Melanocyte of skin (primary cell): Measurements from ENCODE around the gene UGGT1. TPM values are rescaled to one million over a fixed set of nuclear protein-coding genes. Genes with fewer than 3 reads are reported as not detected.

Experiments used
- small RNA-seq, 2 donors: library from RNA; depleted of rRNA; stranded (forward); fragments of <200 nt; gene quantifications; one replicate each; pipeline ENCODE3, GENCODE V24; 2012
- total RNA-seq, 2 donors: library from RNA; depleted of rRNA; stranded (reverse); fragments of >200 nt; gene quantifications; 2 replicates each; pipeline ENCODE4 v1.2.3, GENCODE V29; 2012

The UGGT1 gene, protein sequence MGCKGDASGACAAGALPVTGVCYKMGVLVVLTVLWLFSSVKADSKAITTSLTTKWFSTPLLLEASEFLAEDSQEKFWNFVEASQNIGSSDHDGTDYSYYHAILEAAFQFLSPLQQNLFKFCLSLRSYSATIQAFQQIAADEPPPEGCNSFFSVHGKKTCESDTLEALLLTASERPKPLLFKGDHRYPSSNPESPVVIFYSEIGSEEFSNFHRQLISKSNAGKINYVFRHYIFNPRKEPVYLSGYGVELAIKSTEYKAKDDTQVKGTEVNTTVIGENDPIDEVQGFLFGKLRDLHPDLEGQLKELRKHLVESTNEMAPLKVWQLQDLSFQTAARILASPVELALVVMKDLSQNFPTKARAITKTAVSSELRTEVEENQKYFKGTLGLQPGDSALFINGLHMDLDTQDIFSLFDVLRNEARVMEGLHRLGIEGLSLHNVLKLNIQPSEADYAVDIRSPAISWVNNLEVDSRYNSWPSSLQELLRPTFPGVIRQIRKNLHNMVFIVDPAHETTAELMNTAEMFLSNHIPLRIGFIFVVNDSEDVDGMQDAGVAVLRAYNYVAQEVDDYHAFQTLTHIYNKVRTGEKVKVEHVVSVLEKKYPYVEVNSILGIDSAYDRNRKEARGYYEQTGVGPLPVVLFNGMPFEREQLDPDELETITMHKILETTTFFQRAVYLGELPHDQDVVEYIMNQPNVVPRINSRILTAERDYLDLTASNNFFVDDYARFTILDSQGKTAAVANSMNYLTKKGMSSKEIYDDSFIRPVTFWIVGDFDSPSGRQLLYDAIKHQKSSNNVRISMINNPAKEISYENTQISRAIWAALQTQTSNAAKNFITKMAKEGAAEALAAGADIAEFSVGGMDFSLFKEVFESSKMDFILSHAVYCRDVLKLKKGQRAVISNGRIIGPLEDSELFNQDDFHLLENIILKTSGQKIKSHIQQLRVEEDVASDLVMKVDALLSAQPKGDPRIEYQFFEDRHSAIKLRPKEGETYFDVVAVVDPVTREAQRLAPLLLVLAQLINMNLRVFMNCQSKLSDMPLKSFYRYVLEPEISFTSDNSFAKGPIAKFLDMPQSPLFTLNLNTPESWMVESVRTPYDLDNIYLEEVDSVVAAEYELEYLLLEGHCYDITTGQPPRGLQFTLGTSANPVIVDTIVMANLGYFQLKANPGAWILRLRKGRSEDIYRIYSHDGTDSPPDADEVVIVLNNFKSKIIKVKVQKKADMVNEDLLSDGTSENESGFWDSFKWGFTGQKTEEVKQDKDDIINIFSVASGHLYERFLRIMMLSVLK (N-terminal part only)
- total RNA-seq, result 10 to 100 TPM; 27.2 to 48.6 TPM

GRCh38 chr2:128090945-128091725 lies at the start of gene UGGT1:
Gene UGGT1, plus strand, starts transcription at chr2:128091200. Its CDS starts 158 bp downstream, at chr2:128091358.

Small RNAs within 50 kb of the gene (small RNA-seq; reads per million reads assigned to genes)
- gene AC108059.2 (0 reads per million in 2 donors), gene AC108059.3 (0 to 0.23 reads per million in 2 donors), gene DYNLT3P2 (0 reads per million in 2 donors), gene RF00019 (0 reads per million in 2 donors)

Other genes starting within 250 kb of the UGGT1 start
- 10 to 100 TPM; 11.4 to 26.6 TPM for gene POLR2D, start 233.0 kb upstream of the UGGT1 start, total RNA-seq
- 10 to 100 TPM; 54.0 to 65.6 TPM for gene AMMECR1L, start 205.2 kb upstream of the UGGT1 start, total RNA-seq
- gene SAP130, start 63.1 kb upstream of the UGGT1 start, total RNA-seq, result 10 to 100 TPM in 1 of 2 donors, 1 to 10 TPM in 1; 9.3 to 12.0 TPM
- 10 to 100 TPM; 10.7 to 13.1 TPM for gene HS6ST1, start 227.7 kb downstream of the UGGT1 start, total RNA-seq